KMS-11 (cell line): ENCODE results near the gene CAGE1.

Experiments
- H2AFZ ChIP-seq: fragments of 200-600 bp; sonication (generic); 2 replicates; pipeline ENCODE4 v1.6.1; 2016; ENCODE audit warnings: antibody characterized with exemption, mixed run types, low read depth
- H3K27ac ChIP-seq: fragments of 200-600 bp; sonication (generic); 2 replicates; pipeline ENCODE4 v1.6.1; 2016; ENCODE audit warnings: mild to moderate bottlenecking, mixed run types
- H3K27me3 ChIP-seq: fragments of 200-600 bp; sonication (generic); 2 replicates; pipeline ENCODE4 v1.6.1; 2017; ENCODE audit warnings: mild to moderate bottlenecking, low read depth, mixed run types, moderate library complexity; ENCODE audit not compliant: insufficient read depth
- H3K36me3 ChIP-seq: fragments of 200-600 bp; sonication (generic); 2 replicates; pipeline ENCODE4 v1.6.1; 2017; ENCODE audit warnings: mild to moderate bottlenecking, mixed run types; ENCODE audit not compliant: insufficient read depth
- H3K4me1 ChIP-seq: fragments of 200-600 bp; sonication (generic); 2 replicates; pipeline ENCODE4 v1.6.1; 2016; ENCODE audit warnings: mild to moderate bottlenecking, low read depth, mixed run types; ENCODE audit not compliant: poor library complexity, severe bottlenecking
- H3K4me2 ChIP-seq: fragments of 200-600 bp; sonication (generic); 2 replicates; pipeline ENCODE4 v1.7.0; 2016; ENCODE audit warnings: mild to moderate bottlenecking, mixed run types
- H3K4me3 ChIP-seq: fragments of 200-600 bp; sonication (generic); IDR thresholded peaks from 2 replicates; pipeline ENCODE4 v1.6.1; 2017; ENCODE audit warnings: low read depth, low read length, mixed read lengths; ENCODE audit not compliant: insufficient read depth
- H3K79me2 ChIP-seq: fragments of 200-600 bp; sonication (generic); 2 replicates; pipeline ENCODE4 v1.6.1; 2016; ENCODE audit warnings: low read depth, mixed run types; ENCODE audit not compliant: insufficient read depth
- H3K9ac ChIP-seq: fragments of 200-600 bp; sonication (generic); 2 replicates; pipeline ENCODE4 v1.6.1; 2016; ENCODE audit warnings: mild to moderate bottlenecking, mixed run types
- H4K20me1 ChIP-seq: fragments of 200-600 bp; sonication (generic); 2 replicates; pipeline ENCODE4 v1.6.1; 2016; ENCODE audit warnings: mild to moderate bottlenecking, mixed run types; ENCODE audit not compliant: insufficient read depth
- CTCF ChIP-seq: fragments of 200-600 bp; sonication (generic); conservative IDR thresholded peaks from 2 replicates; pipeline ENCODE4 v1.6.1; 2017; ENCODE audit warnings: low read depth, mild to moderate bottlenecking, antibody characterized with exemption, low read length, moderate library complexity, mixed read lengths

CAGE1 gene

GRCh38 chr6:7421066-7421465, 31.5 kb upstream of the CAGE1 start:
- Histone ChIP-seq H3K4me3 (no peak overlapping the region), H3K9ac (no peak overlapping the region), H2AFZ (no peak overlapping the region), H3K36me3 (peaks cover 4% of the 10 kb centered on the region; the same call in 1 of the 2 replicates), H3K4me1 (no peaks in the 10 kb centered on the region), H3K4me2 (no peak overlapping the region), H4K20me1 (no peaks in the 10 kb centered on the region), H3K79me2 (no peaks in the 10 kb centered on the region), H3K27ac (no peak overlapping the region), H3K27me3 (no peaks in the 10 kb centered on the region)
- TF ChIP-seq CTCF = no peak

- Histone ChIP-seq H3K4me3 (no peak overlapping the region), H3K27ac (no peak overlapping the region), H3K79me2 (no peaks in the 10 kb centered on the region), H3K4me2 (no peak overlapping the region), H3K36me3 (peaks cover 4% of the 10 kb centered on the region; the same call in 1 of the 2 replicates), H2AFZ (no peak overlapping the region), H3K9ac (no peak overlapping the region), H3K4me1 (no peaks in the 10 kb centered on the region), H3K27me3 (no peaks in the 10 kb centered on the region), H4K20me1 (no peaks in the 10 kb centered on the region)
- TF ChIP-seq CTCF = no peak
Measured at GRCh38 chr6:7419065-7419464, 29.5 kb upstream of the CAGE1 start.

- no peaks in the 10 kb centered on the region for H3K27me3 ChIP-seq
- no peaks in the 10 kb centered on the region for H3K79me2 ChIP-seq
- H3K27ac ChIP-seq = no peak overlapping the region
- H3K9ac ChIP-seq = no peak overlapping the region
- no peak overlapping the region for H3K4me2 ChIP-seq
- no peaks in the 10 kb centered on the region for H4K20me1 ChIP-seq
- H3K4me3 ChIP-seq = no peak overlapping the region
- peaks cover 4% of the 10 kb centered on the region; the same call in 1 of the 2 replicates for H3K36me3 ChIP-seq
- H3K4me1 ChIP-seq = no peaks in the 10 kb centered on the region
- H2AFZ ChIP-seq = no peak overlapping the region
- no peak for TF ChIP-seq CTCF
Measured at GRCh38 chr6:7418238-7418905, 28.8 kb upstream of the CAGE1 start.

GRCh38 chr6:7417684-7418083, 28.1 kb upstream of the CAGE1 start:
- Histone ChIP-seq H3K4me2 (no peak overlapping the region), H3K79me2 (no peaks in the 10 kb centered on the region), H3K27ac (no peak overlapping the region), H3K4me1 (no peaks in the 10 kb centered on the region), H3K27me3 (no peaks in the 10 kb centered on the region), H3K9ac (no peak overlapping the region), H3K4me3 (no peak overlapping the region), H4K20me1 (no peaks in the 10 kb centered on the region), H3K36me3 (peaks cover 4% of the 10 kb centered on the region; the same call in 1 of the 2 replicates), H2AFZ (no peak overlapping the region)
- no peak for TF ChIP-seq CTCF
